ENCODE data around the gene FKBP8.

The FKBP8 gene

DNA sequence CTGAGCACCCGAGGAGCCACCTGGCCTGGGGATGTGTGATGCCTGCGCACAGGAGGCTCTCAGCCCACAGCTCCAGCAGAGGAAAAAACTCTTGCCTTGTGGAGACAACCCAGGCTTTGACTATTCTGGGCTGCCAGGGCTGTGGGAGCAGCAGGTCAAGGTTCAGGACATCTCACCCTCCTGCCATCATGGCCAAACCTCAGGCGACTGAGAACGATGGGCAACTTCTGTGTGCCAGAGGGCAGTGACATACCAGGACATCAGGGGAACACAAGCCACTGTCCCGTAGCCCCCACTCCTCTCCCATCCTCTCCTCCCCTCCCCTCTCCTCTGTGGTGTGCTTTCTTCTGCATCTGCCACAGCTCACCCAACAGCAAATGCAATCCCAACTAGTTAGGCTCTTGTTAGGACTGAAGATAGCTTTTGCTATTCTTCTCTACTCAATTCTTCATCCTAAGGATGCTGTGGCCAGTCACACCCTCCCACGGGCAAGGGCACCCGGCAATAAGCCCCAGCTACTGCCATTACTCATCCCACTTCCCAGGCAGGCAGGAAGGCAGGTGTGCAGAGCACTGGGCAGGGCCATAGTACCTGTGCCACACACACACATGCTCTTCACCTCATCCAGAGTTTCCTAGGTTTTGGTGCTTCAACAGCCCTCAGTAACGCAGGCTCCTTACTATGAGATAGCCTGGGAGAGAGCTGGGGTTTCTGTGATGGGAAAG is 38.3 kb downstream of the FKBP8 start:
- DNase-seq (ENCODE audit: insufficient read length, low spot score) (no peak), FAIRE-seq (no peak)
- TF ChIP-seq, protein P1, sequence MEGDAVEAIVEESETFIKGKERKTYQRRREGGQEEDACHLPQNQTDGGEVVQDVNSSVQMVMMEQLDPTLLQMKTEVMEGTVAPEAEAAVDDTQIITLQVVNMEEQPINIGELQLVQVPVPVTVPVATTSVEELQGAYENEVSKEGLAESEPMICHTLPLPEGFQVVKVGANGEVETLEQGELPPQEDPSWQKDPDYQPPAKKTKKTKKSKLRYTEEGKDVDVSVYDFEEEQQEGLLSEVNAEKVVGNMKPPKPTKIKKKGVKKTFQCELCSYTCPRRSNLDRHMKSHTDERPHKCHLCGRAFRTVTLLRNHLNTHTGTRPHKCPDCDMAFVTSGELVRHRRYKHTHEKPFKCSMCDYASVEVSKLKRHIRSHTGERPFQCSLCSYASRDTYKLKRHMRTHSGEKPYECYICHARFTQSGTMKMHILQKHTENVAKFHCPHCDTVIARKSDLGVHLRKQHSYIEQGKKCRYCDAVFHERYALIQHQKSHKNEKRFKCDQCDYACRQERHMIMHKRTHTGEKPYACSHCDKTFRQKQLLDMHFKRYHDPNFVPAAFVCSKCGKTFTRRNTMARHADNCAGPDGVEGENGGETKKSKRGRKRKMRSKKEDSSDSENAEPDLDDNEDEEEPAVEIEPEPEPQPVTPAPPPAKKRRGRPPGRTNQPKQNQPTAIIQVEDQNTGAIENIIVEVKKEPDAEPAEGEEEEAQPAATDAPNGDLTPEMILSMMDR (IDR thresholded peaks at IDR 0.05; ENCODE audit: insufficient read depth, missing control alignments) = no peak

DNA sequence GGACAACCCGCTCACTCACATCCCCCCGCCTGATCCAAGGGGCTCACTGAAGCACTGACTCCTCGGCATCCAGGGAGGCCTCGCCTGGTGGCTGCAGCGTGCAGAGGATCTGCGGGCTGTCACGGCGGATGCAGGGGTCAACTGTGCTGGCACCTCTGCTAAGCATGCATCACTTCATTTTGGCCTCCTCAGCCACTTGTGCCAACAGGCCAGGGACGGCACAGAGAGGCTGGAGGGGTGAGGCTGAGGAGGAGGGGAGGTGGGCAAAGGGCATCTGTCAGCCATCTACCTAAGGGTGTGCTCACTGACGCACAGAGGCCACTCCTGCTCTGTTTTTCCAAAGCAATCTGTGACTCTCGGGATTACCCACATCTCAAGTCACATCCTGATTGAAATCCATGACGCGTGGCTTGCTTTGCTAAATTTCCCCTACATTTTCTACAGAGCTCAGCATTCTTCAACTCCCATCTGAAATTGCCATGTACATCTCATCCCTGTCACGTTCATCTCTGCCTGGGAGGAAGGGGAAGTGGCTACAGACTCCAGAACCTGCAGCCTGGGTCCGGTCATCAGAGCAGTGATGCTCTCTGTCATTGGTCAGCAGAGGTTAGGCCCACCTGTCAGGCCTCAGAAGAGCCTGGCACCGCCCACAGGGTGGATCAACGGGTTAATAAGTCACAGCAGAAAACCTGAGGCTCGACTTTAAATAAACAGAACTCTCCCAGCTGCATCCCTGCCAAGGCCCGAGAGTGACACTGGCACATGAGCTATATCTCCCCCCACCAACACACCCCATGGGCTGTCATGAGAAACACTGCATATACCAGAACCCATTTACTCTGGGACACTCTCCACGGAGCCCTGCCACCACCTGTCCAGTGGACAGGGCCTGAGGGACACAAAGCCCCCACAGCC is 39.1 kb downstream of the FKBP8 start:
- TF ChIP-seq, protein P1 (IDR thresholded peaks at IDR 0.05; ENCODE audit: insufficient read depth, missing control alignments) = no peak
- DNase-seq (ENCODE audit: insufficient read length, low spot score) (no peak), FAIRE-seq (no peak)

DNA sequence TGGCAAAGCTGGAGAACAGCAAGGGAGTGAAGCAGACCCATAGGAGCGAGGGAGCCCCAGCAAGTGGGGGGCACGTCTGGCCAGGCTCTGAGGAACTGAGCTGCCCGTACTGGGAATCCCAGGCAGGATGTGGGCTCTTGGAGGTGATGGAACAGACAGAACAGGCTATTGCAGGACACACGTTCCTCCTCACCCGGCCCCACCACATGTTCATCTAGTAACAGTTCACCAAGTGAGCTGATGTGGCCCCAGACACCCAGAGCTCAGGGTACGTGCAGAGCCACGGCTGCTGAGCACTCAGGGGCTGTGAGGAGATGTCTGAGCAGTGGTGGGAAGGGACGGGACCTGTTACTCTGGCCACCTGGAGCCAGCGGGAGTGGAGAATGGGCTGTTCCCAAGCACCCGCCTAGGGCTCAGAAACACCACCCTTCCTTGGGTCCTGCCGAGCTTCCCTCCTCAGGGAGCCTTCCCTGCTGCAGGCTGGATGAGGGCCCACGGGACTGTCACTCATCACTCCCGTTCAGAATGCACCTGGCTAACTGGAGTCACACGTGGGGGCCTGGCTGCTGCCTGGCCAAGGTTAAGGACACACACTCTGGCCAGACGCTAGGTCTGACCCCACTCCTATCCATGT is 39.9 kb downstream of the FKBP8 start:
- no peak for FAIRE-seq
- no peak for DNase-seq (ENCODE audit: insufficient read length, low spot score)
- TF ChIP-seq, protein P1 (IDR thresholded peaks at IDR 0.05; ENCODE audit: insufficient read depth, missing control alignments) = no peak

DNA sequence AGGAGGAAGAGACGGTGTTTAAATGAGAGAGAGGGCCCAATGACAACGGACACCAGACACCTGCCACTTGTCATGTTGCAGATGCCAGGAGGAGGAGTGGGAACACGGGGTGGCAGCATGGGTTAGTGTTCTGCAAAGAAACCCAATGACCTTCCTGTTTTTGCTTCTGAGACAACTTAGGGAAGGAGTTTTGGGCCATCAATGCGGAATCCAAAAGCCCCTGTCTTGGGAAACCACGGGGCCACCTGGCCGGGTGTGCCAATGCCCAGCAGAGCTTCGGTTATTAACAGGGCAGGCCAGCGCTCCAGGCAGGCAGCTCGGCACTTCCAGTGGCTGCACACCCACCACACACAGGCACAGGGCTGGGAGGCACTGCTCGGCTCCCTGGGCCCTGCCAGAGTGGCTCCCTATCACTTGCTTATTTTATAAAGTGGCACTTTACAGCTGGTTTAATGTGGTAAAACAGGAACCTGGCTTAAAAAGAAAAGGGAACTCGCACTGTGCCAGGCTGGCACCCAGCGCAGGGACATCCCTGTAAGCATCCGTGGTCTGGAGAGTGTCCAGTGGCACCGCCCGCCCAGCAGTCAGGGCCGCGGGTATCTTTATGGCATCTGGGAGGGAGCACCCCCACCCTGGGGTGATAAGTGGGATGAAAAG is 40.6 kb downstream of the FKBP8 start:
- TF ChIP-seq, protein P1 (IDR thresholded peaks at IDR 0.05; ENCODE audit: insufficient read depth, missing control alignments) = no peak
- FAIRE-seq (no peak), DNase-seq (ENCODE audit: insufficient read length, low spot score) (no peak)

DNA sequence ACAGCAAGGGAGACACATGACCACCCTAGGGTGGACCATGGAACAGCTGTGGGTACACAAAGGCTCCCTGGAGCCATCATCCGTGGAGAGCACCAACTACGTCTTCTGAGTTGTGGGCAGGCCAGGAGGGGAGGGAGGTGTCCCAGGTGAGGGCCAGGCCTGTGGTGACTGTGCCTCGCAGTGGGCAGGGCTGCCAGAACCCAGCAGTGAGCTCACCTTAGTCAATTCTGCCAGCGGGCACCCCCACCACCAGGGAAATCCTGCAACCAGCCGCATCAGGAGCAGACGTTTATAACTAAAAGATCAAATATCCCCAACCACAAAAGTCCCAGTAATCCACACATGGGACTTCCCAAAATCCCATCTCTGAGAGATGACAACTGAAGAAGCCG is 41.1 kb downstream of the FKBP8 start:
- DNase-seq (ENCODE audit: insufficient read length, low spot score) = no peak
- TF ChIP-seq, protein P1 (IDR thresholded peaks at IDR 0.05; ENCODE audit: insufficient read depth, missing control alignments) = no peak
- FAIRE-seq = no peak

DNA sequence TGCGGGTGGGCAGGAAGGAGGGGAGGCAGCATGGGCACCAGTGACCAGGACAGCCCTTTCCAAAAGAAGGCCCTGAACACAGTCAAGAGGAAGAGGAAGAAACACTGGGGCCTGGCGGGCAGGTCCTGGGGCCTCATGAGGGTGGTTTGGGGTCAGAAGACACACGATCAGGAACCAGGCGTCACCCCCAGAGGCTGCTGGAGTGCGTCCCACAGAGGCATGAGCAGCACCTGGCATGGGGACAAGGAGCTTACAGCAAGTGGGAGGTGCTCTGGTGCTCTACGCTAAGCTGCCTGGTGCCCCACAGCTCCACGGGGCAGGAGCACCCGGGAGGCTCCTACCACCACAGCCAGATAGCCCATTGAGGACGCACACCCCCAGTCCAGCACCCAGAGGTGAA is 41.5 kb downstream of the FKBP8 start:
- TF ChIP-seq, protein P1 (IDR thresholded peaks at IDR 0.05; ENCODE audit: insufficient read depth, missing control alignments) = no peak
- FAIRE-seq (no peak), DNase-seq (ENCODE audit: insufficient read length, low spot score) (no peak)
